Activated CD4-positive, alpha-beta T cell treated with anti-CD3 and anti-CD28 coated beads for 36 hours (primary cell): ENCODE data around the gene TMEM170A. TPM values are rescaled to one million over a fixed set of nuclear protein-coding genes. Genes with fewer than 3 reads are reported as not detected.
A peak's percentile ranks its signal among the peaks of the same experiment; 100 is the strongest.

Experiments used
- ATAC-seq: fragments of 200-7000 bp; cut with Tn5 transposase; one replicate; pipeline ENCODE4 v1.10.0; 2021; ENCODE audit warnings: mild to moderate bottlenecking, moderate library complexity
- CTCF ChIA-PET: fragments of 350-600 bp; sonication (Branson Sonifier 250); formaldehyde crosslinking; loops from one replicate; lab custom pipeline; 2021; ENCODE audit warnings: antibody characterized with exemption; lab: Charles Lee
- POLR2A ChIA-PET: fragments of 350-600 bp; sonication (Branson Sonifier 250); formaldehyde crosslinking; loops from one replicate; lab custom pipeline; 2021; ENCODE audit warnings: antibody characterized with exemption, inconsistent platforms; lab: Charles Lee
- DNase-seq: peaks from one replicate; pipeline ENCODE4 v3.0.0-alpha.2; 2020
- H3K27ac Mint-ChIP-seq: one replicate; pipeline ENCODE4 v1.8.0; 2021; ENCODE audit warnings: mixed read lengths
- H3K27me3 Mint-ChIP-seq: one replicate; pipeline ENCODE4 v1.8.0; 2021; ENCODE audit warnings: mixed read lengths
- H3K36me3 Mint-ChIP-seq: one replicate; pipeline ENCODE4 v1.8.0; 2021; ENCODE audit warnings: low read depth, mixed read lengths
- H3K4me1 Mint-ChIP-seq: one replicate; pipeline ENCODE4 v1.8.0; 2021; ENCODE audit warnings: mixed read lengths
- H3K4me3 Mint-ChIP-seq: one replicate; pipeline ENCODE4 v1.8.0; 2021; ENCODE audit warnings: mild to moderate bottlenecking, moderate library complexity, mixed read lengths
- H3K9me3 Mint-ChIP-seq: one replicate; pipeline ENCODE4 v1.8.0; 2021; ENCODE audit warnings: low read depth, mixed read lengths
- intact Hi-C, 2 experiments: fragments of 100-400 bp; cut with DNase I in 1 of 2; cut with micrococcal nuclease in 1 of 2; formaldehyde crosslinking; loops; one replicate each; pipeline versions ENCODE4 v1.14.2 to v1.15.1; 2022 to 2024; cut with DNase I, micrococcal nuclease
- total RNA-seq, 2 experiments: library from RNA; stranded (reverse); gene quantifications; one replicate each; pipeline ENCODE4 v1.2.3, GENCODE V29; 2021

TMEM170A gene
- total RNA-seq, 2 experiments from 2014 or later, result 22.0 to 30.5 TPM

DNA sequence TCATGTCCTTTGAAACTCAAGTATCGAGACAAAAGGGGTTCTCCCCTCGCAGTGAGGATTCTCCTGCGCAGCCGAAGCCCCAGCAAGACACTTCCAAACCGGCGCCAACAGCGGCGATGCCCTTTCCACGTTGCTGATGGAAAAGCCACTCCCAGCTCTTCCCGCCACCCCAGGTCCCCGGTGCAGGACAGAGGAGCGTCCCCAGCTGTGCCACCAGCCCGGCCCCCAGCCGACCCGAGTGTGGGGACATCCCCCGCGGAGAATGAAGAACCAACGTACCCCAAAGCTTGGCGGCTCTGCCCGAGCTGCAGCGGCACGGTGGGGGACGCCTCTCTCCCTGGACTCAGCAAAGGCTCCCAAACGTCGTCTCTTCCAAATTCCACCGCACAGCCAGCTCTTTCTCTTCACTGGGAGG, 30.2 kb upstream of the TMEM170A start:
- H3K9me3 Mint-ChIP-seq, result no peaks in the 10 kb centered on the region
- peaks cover 27% of the 10 kb centered on the region for H3K27me3 Mint-ChIP-seq
- ChIA-PET POLR2A (no interaction called here), CTCF (interaction anchor here (0.8 to 1.2 kb wide), 3 partner anchors 9 to 340 kb away, joined by 3 to 4 read pairs (median 3); no protein-coding TSS in a partner anchor)
- DNase-seq (no peak), ATAC-seq (no peak)
- peak overlapping the region; percentile 44 for H3K4me3 Mint-ChIP-seq
- H3K36me3 Mint-ChIP-seq, result no peaks in the 10 kb centered on the region
- intact Hi-C loops, result no loop called here
- H3K4me1 Mint-ChIP-seq, result peaks cover 9% of the 10 kb centered on the region
- no peak overlapping the region for H3K27ac Mint-ChIP-seq

DNA sequence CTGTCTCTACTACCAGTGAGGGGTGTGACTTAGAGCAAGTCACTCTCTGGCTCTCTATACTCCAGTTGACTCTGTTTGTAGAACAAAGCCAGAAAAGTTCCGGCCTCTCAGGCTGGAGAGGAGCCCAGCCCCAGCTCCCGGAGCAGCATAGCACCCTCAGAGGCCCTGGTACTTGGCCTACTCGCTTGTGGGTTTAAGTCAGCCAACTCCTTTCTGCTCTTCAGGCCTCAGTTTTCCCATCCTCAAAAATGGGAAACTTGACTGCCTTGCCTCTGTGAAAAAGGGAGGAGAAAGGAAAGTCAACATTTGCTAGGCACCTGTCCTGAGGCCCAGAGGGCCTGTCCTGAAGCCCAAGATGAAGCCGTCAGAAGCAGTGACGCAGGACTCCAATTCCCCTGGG, 29.7 kb upstream of the TMEM170A start:
- Mint-ChIP-seq H3K4me3 (no peak overlapping the region), H3K27me3 (peaks cover 29% of the 10 kb centered on the region), H3K27ac (no peak overlapping the region), H3K36me3 (no peaks in the 10 kb centered on the region), H3K4me1 (peaks cover 9% of the 10 kb centered on the region), H3K9me3 (no peaks in the 10 kb centered on the region)
- ATAC-seq (no peak), DNase-seq (no peak)
- ChIA-PET POLR2A (no interaction called here), CTCF (interaction anchor here (0.8 to 1.2 kb wide), 3 partner anchors 9 to 341 kb away, joined by 3 to 4 read pairs (median 3); no protein-coding TSS in a partner anchor)
- intact Hi-C loops, result no loop called here

DNA sequence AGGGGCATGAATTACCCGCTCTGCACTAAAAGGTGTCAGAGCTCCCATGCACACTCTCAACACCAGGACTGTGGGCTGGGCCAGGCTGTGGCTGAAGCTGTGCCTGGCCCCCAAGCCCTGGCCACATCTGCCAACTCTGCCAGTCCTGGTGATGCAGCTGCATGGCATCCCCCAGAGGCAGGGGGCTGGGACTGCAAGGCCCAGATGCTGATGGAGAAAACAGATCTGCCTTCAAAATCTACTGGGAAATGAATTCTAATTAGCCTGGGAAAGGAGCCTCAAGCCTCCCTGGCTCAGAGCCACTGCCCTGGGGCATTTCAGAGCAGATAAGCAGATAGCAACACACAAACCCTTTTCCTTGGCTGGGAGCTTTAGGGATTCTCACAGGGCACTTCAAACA, 27.4 kb upstream of the TMEM170A start:
- no peak overlapping the region for H3K27ac Mint-ChIP-seq
- ATAC-seq (no peak), DNase-seq (peak; percentile 11)
- peaks cover 9% of the 10 kb centered on the region for H3K4me1 Mint-ChIP-seq
- H3K4me3 Mint-ChIP-seq, result no peak overlapping the region
- no peaks in the 10 kb centered on the region for H3K9me3 Mint-ChIP-seq
- CTCF ChIA-PET, result interaction anchor here (0.8 to 1.4 kb wide), 2 partner anchors 27 kb away, joined by 3 read pairs; partner anchors contain the start of gene TMEM170A
- H3K36me3 Mint-ChIP-seq, result no peaks in the 10 kb centered on the region
- intact Hi-C loops, result no loop called here
- POLR2A ChIA-PET, result no interaction called here
- peaks cover 25% of the 10 kb centered on the region for H3K27me3 Mint-ChIP-seq

DNA sequence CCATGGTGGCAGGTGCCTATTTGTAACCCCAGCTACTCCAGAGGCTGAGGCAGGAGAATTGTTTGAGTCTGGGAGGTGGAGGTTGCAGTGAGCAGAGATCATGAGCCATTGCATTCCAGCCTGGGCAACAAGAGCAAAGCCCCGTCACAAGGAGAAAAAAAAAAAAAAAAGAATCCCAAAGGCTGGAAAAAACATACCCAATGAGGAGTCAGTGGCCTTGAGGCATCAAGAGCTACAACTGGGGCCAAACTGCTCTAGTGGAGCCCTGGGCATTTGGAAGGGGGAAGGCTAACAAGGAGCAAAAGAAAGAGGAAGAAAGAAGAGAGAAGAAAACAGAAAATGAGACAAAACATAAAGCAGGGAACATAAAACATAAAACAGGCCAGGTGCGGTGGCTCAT, 23.8 kb upstream of the TMEM170A start:
- H3K36me3 Mint-ChIP-seq, result no peaks in the 10 kb centered on the region
- ATAC-seq (no peak), DNase-seq (no peak)
- ChIA-PET POLR2A (interaction anchor here (0.6 kb wide), 1 partner anchor 85 kb away, joined by 6 read pairs; no protein-coding TSS in a partner anchor), CTCF (interaction anchor here (0.5 to 0.6 kb wide), 3 partner anchors 13 to 91 kb away, joined by 3 to 4 read pairs (median 3); no protein-coding TSS in a partner anchor)
- no peaks in the 10 kb centered on the region for H3K9me3 Mint-ChIP-seq
- no peaks in the 10 kb centered on the region for H3K4me1 Mint-ChIP-seq
- peaks cover 18% of the 10 kb centered on the region for H3K27me3 Mint-ChIP-seq
- H3K4me3 Mint-ChIP-seq, result no peak overlapping the region
- intact Hi-C loops, result no loop called here
- no peak overlapping the region for H3K27ac Mint-ChIP-seq

DNA sequence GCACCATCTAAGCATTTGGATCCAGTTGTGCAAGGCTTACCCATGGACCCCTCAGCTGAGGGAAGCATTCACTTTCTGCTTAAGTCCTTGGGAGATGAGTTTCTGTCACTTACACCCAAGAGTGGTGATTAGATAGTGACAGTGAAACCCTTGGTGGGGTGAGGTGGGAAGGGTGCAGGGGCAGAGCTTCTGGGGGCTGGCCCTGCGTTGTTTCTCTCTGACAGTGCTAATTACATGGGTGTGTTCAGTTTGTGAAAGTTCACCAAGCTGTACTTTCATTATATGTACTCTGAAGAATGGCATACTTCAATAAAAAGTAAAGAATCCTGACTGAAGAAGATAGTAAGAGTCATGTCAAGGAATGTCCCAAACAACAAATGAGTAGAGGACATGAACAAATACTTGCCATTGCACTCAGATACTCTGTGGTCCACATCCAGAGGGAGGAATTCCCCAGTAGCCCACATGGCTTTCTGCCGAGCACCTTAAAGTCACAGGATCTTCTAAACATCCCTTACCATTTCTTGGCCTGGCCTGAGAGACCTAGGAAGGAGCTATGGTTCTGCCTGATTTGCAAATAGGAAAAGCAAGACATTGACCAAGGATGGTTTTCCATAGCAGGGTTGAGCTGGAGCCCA, 22.3 kb upstream of the TMEM170A start:
- Mint-ChIP-seq H3K36me3 (no peaks in the 10 kb centered on the region), H3K27ac (no peak overlapping the region), H3K4me1 (no peaks in the 10 kb centered on the region), H3K27me3 (peaks cover 10% of the 10 kb centered on the region), H3K4me3 (no peak overlapping the region), H3K9me3 (no peaks in the 10 kb centered on the region)
- ATAC-seq (peak; percentile 83), DNase-seq (peak; percentile 19)
- ChIA-PET POLR2A (no interaction called here), CTCF (interaction anchor here (0.5 to 1.5 kb wide), 3 partner anchors 16 to 98 kb away, joined by 3 to 4 read pairs (median 3); no protein-coding TSS in a partner anchor)
- intact Hi-C loops, result no loop called here

DNA sequence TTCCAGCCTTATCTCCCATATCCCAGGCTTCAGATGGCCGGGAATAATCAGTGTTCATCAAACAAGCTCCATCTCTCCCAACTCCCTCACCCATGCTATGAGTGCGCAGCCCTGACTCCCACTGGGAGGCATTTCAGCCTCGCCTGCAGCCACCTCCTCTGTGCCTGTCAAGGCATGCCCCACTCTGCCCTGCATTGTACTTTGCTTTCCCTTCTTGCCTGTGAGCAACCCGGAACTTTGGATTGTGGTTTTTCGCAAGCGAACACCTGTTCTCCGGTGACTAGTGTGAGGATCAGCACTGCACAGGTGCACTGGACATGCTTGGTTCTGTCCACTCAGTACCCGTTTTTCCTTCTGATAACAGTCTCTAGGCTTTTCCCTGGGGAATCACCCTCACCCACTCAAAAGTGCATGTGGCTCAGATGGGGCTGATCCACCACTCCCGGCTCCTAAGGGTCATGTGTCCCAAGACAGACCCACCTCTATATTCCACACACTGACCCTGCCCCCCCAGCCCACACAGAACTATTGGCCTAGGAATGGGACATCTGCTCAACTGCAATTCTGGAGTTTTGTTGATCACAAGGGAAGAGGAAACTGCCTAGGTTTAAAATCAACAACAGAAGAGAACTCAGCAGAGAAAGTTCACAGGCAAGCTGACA, 21.7 kb upstream of the TMEM170A start:
- Mint-ChIP-seq H3K9me3 (no peaks in the 10 kb centered on the region), H3K27me3 (peaks cover 10% of the 10 kb centered on the region), H3K27ac (no peak overlapping the region), H3K4me3 (no peak overlapping the region), H3K36me3 (no peaks in the 10 kb centered on the region), H3K4me1 (no peaks in the 10 kb centered on the region)
- intact Hi-C loops, result no loop called here
- POLR2A ChIA-PET, result no interaction called here
- CTCF ChIA-PET, result interaction anchor here (0.5 to 1.5 kb wide), 2 partner anchors 15 to 99 kb away, joined by 3 to 4 read pairs; no protein-coding TSS in a partner anchor
- ATAC-seq, result no peak
- DNase-seq, result no peak

DNA sequence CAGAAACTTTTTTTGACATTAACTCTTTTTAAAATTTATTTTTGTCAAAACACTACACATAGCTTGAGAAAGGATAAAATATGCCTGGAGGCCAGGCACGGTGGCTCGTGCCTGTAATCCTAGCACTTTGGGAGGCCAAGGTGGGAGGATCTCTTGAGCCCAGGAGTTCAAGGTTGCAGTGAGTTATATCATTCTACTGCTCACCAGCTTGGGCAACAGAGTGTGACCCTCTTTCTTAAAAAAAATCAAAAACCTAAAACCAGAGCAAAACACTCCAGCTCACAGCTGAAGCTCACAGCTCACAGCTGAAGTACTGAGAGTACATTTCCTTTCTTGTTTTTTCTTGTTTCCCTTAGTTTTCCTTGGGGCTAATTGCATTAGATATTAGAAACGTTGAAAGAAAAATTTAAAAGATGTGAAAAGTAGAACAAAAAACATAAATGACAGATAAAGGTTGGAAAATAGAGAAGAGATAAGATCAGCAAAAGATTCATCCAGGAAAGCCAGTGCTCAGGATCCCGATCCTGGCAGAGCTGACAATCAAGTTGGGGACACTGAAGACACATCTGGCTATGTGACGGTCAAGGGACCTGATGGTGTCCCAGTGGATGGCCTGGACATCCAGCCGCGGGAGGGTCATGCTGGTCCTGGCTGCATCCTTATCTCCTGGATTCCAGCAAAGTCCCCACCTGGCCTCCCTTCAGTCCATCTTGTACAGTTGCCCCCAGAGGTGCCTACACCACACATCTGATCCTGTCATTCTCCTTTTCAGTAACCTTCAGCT, 20.9 kb upstream of the TMEM170A start:
- intact Hi-C loops, result no loop called here
- ATAC-seq, result no peak
- H3K4me3 Mint-ChIP-seq, result no peak overlapping the region
- no peaks in the 10 kb centered on the region for H3K36me3 Mint-ChIP-seq
- H3K27ac Mint-ChIP-seq, result no peak overlapping the region
- ChIA-PET POLR2A (no interaction called here), CTCF (interaction anchor here (0.8 kb wide), 1 partner anchor 284 kb away, joined by 4 read pairs; no protein-coding TSS in a partner anchor)
- H3K27me3 Mint-ChIP-seq, result peaks cover 10% of the 10 kb centered on the region
- H3K9me3 Mint-ChIP-seq, result no peaks in the 10 kb centered on the region
- H3K4me1 Mint-ChIP-seq, result no peaks in the 10 kb centered on the region
- DNase-seq, result no peak

DNA sequence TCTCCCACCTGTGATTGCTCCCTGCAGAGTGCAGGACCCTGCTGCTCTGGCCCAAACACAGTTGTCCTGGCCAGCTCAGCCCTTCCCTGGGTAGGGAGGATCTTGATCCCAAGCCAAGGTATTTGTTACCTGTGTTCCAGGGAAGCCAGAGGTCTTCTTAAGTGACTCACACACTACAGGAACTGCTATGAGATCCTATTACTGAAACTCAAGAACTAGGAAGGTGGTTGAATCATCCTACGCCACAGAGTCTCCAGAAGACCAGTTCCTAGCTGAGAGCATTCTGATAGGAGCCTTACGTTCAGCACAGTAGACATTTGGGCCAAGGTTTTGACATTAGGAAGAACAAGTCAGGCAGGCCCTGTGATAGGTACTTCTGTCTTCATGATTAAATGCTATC, 18.7 kb upstream of the TMEM170A start:
- intact Hi-C loops, result no loop called here
- Mint-ChIP-seq H3K36me3 (no peaks in the 10 kb centered on the region), H3K9me3 (no peaks in the 10 kb centered on the region), H3K4me3 (no peak overlapping the region), H3K27ac (no peak overlapping the region), H3K4me1 (no peaks in the 10 kb centered on the region), H3K27me3 (peaks cover 4% of the 10 kb centered on the region)
- DNase-seq (no peak), ATAC-seq (no peak)
- POLR2A ChIA-PET, result no interaction called here
- CTCF ChIA-PET, result interaction anchor here (0.6 kb wide), 1 partner anchor 34 kb away, joined by 4 read pairs; no protein-coding TSS in a partner anchor

DNA sequence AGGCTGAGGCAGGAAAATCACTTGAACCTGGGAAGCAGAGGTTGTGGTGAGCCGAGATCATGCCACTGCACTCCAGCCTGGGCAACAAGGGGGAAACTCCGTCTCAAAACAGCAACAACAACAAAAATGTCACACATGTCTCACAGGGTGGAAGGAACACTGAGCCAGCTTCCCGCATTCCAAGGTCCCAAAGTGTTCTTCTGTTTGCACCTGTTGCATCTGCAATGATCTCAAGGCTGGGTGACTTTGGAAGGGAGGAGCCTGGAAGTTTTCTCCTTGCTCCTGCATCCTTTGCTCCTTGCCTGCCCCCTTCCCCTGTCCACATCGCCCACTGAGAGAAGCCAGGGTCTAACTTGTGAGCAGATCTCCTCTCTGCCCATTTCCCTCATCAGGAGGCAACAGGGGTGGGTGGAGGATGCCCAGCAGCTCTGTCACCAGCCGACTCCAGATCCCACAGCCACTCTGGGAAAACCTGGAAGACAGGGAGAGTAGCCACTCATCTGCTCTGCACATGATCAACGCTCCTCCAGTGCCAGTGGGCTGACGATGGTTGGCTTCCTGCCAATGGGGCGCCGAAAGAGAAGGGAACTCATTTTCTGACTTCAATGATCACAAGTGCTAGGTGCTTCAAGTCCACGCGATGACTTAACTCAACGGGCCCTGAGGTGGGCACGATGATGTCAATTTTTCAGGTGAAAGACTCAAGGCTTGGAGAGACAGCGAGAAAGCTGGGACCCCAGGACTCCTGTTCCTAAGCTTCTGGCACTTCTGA, 18.1 kb upstream of the TMEM170A start:
- CTCF ChIA-PET, result interaction anchor here (0.6 kb wide), 1 partner anchor 34 kb away, joined by 4 read pairs; no protein-coding TSS in a partner anchor
- no peaks in the 10 kb centered on the region for H3K9me3 Mint-ChIP-seq
- H3K36me3 Mint-ChIP-seq, result no peaks in the 10 kb centered on the region

DNA sequence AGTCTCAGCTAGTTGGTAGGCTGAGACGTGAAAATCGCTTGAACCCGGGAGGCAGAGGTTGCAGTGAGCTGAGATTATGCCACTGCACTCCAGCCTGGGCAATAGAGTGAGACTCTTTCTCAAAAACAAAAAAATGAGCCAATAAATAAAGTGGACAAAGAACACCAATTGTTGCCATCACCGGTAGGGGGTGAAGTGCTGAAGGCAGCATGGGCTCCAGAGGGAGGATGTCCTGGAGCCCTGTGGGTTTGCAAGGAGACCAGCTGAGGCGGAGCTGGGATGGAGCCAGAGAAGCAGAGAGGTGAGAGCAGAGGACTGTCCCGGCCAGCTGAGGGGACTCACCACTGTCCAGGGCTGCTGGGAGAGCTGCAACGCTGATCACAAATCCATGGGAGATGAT, 17.0 kb upstream of the TMEM170A start:
- H3K4me3 Mint-ChIP-seq, result no peak overlapping the region
- POLR2A ChIA-PET, result interaction anchor here (0.7 kb wide), 1 partner anchor 99 kb away, joined by 4 read pairs; no protein-coding TSS in a partner anchor
- ATAC-seq (no peak), DNase-seq (no peak)
- H3K27me3 Mint-ChIP-seq, result peaks cover 8% of the 10 kb centered on the region
- no peaks in the 10 kb centered on the region for H3K9me3 Mint-ChIP-seq
- no peaks in the 10 kb centered on the region for H3K4me1 Mint-ChIP-seq
- intact Hi-C loops, result no loop called here
- no peak overlapping the region for H3K27ac Mint-ChIP-seq
- CTCF ChIA-PET, result interaction anchor here (0.9 kb wide), 1 partner anchor 17 kb away, joined by 5 read pairs; the partner anchor contains the start of gene TMEM170A
- H3K36me3 Mint-ChIP-seq, result no peaks in the 10 kb centered on the region

More for the DNA sequence above, 18.1 kb upstream of the TMEM170A start:
- intact Hi-C loops, result no loop called here
- DNase-seq (peak; percentile 10), ATAC-seq (no peak)
- H3K27me3 Mint-ChIP-seq, result peaks cover 6% of the 10 kb centered on the region
- POLR2A ChIA-PET, result no interaction called here
- H3K4me1 Mint-ChIP-seq, result no peaks in the 10 kb centered on the region
- no peak overlapping the region for H3K27ac Mint-ChIP-seq
- no peak overlapping the region for H3K4me3 Mint-ChIP-seq
